Naive thymus-derived CD8-positive, alpha-beta T cell (primary cell): ENCODE data around the gene RBP2. TPM values are rescaled to one million over a fixed set of nuclear protein-coding genes. Genes with fewer than 3 reads are reported as not detected.
A peak's percentile ranks its signal among the peaks of the same experiment; 100 is the strongest.

Source experiments
- ATAC-seq, 2 donors: fragments of 150-1000 bp; cut with Tn5 transposase in 1 of 2; sonication (Bioruptor Pico), chemical (Tn5 transposase) in 1 of 2; 1 replicate in 1 of 2; 2 replicates in 1 of 2; pipeline ENCODE4 v1.10.0; 2021; ENCODE audit warnings: mild to moderate bottlenecking in 2 of 2, moderate library complexity in 2 of 2
- POLR2A ChIA-PET: fragments of 350-600 bp; sonication (Branson Sonifier 250); formaldehyde crosslinking; loops from one replicate; lab custom pipeline; 2021; ENCODE audit warnings: antibody characterized with exemption; lab: Charles Lee
- DNase-seq, 10 donors: peaks; one replicate each; pipeline versions ENCODE4 v3.0.0 to v3.0.0-alpha.2; 2020 to 2022
- H3K27ac Mint-ChIP-seq, 10 donors: one replicate each; pipeline ENCODE4 v1.8.0; 2020 to 2022; ENCODE audit warnings: mild to moderate bottlenecking in 10 of 10, mixed read lengths in 10 of 10, moderate library complexity in 4 of 10, inconsistent platforms in 1 of 10
- H3K27me3 Mint-ChIP-seq, 5 donors: one replicate each; pipeline ENCODE4 v1.8.0; 2021 to 2022; ENCODE audit warnings: mixed read lengths in 5 of 5
- H3K36me3 Mint-ChIP-seq, 3 donors: one replicate each; pipeline ENCODE4 v1.8.0; 2020 to 2022; ENCODE audit warnings: mixed read lengths in 3 of 3, mild to moderate bottlenecking in 2 of 3, inconsistent platforms in 1 of 3
- H3K4me1 Mint-ChIP-seq, 4 donors: one replicate each; pipeline ENCODE4 v1.8.0; 2021 to 2022; ENCODE audit warnings: mixed read lengths in 4 of 4
- H3K4me3 Mint-ChIP-seq, 10 donors: one replicate each; pipeline ENCODE4 v1.8.0; 2020 to 2022; ENCODE audit warnings: mild to moderate bottlenecking in 10 of 10, mixed read lengths in 10 of 10, moderate library complexity in 6 of 10, inconsistent platforms in 1 of 10
- H3K9me3 Mint-ChIP-seq, 9 donors: one replicate each; pipeline ENCODE4 v1.8.0; 2020 to 2022; ENCODE audit warnings: mixed read lengths in 9 of 9, mild to moderate bottlenecking in 3 of 9, inconsistent platforms in 1 of 9, moderate library complexity in 1 of 9
- polyA plus RNA-seq, 3 donors: library from polyadenylated mRNA; unstranded; fragments of 300-500 nt; fragmentation: Illumina TruSeq; gene quantifications; one replicate each; pipeline ENCODE4 v1.2.3, GENCODE V29; 2021
- total RNA-seq, 8 experiments: library from RNA in 2 of 8; stranded (reverse) in 2 of 8; gene quantifications; one replicate each; pipeline ENCODE4 v1.2.3 and lab custom pipeline; 2021 to 2026

Gene RBP2
- total and polyA plus RNA-seq, 5 experiments from 2014 or later: not detected

DNA sequence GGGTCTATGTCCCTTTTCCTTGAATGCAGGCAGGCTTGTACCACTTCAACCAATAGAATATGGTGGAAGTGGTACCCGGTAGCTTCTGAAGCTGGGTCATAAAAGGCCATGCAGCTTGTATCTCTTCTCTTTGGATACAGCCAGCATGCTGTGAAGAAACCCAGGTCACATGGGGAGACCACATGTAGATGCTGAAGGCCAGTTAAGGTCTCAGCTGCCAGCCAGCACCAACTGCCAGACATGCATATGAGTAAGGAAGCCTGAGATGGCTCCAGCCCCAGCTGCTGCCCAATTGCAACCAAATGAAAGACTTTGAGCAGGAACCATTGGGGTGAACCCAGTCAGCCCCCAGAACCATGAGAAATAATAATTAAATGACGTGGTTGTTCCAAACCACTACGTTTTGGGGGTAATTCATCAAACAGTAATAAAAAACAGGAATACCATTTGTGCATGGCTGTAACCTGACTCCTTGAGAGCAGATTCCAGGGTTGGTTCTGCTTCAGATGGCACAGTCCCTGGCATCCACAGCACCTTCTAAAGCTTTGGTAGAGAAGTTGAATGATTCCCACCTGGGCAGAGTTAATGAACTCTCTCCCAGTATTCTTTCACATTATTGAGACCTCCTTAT lies 3.8 kb downstream of the RBP2 start:
- POLR2A ChIA-PET: no interaction called here
- H3K4me3 Mint-ChIP-seq: no peak overlapping the region
- no peaks in the 10 kb centered on the region for H3K27me3 Mint-ChIP-seq
- DNase-seq (no peak), ATAC-seq (no peak)
- H3K27ac Mint-ChIP-seq: no peak overlapping the region
- H3K36me3 Mint-ChIP-seq: no peaks in the 10 kb centered on the region
- no peaks in the 10 kb centered on the region for H3K4me1 Mint-ChIP-seq
- H3K9me3 Mint-ChIP-seq: no peaks in the 10 kb centered on the region

- H3K4me1 Mint-ChIP-seq: no peaks in the 10 kb centered on the region
- no peak overlapping the region for H3K4me3 Mint-ChIP-seq
- H3K27ac Mint-ChIP-seq: no peak overlapping the region
- no peaks in the 10 kb centered on the region for H3K27me3 Mint-ChIP-seq
- H3K36me3 Mint-ChIP-seq: no peaks in the 10 kb centered on the region
- ATAC-seq: no peak
- POLR2A ChIA-PET: no interaction called here
- DNase-seq: no peak
- no peaks in the 10 kb centered on the region for H3K9me3 Mint-ChIP-seq
Measured at GRCh38 chr3:139470199-139470598, 6.1 kb downstream of the RBP2 start.

- no peaks in the 10 kb centered on the region for H3K9me3 Mint-ChIP-seq
- H3K27ac Mint-ChIP-seq: no peak overlapping the region
- DNase-seq (no peak), ATAC-seq (no peak)
- no peak overlapping the region for H3K4me3 Mint-ChIP-seq
- POLR2A ChIA-PET: no interaction called here
- no peaks in the 10 kb centered on the region for H3K36me3 Mint-ChIP-seq
- peaks cover 0 to 4% (median 0%) of the 10 kb centered on the region in 5 donors for H3K27me3 Mint-ChIP-seq
- H3K4me1 Mint-ChIP-seq: no peaks in the 10 kb centered on the region
Measured at GRCh38 chr3:139468399-139468798, 7.9 kb downstream of the RBP2 start.

GRCh38 chr3:139466360-139466759 lies 10.0 kb downstream of the RBP2 start:
- Mint-ChIP-seq H3K36me3 (peaks cover 0 to 2% (median 0%) of the 10 kb centered on the region in 3 donors), H3K9me3 (no peaks in the 10 kb centered on the region), H3K27me3 (peaks cover 0 to 4% (median 0%) of the 10 kb centered on the region in 5 donors), H3K27ac (no peak overlapping the region), H3K4me3 (no peak overlapping the region), H3K4me1 (no peaks in the 10 kb centered on the region)
- ATAC-seq (no peak), DNase-seq (no peak)
- POLR2A ChIA-PET: no interaction called here

DNA sequence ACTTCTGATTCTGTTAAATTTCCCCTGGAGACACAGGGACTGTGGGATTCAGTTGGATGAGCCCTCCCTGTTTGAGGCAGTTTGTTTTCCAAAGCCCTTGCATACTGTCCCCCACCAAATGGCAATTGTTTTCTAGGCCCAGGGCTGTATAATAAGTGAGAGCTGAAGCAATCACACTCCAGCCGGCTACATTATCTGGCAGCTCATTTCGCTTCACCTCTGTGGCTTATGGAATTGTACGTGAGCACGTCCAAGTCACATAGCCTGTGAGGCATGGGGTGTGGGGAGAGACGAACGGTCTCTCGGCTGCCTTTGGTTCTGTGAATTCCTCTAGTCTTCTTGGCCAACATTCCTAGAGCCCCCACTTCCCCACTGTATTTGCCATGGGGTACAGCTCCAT lies 10.7 kb downstream of the RBP2 start:
- H3K27me3 Mint-ChIP-seq: peaks cover 0 to 4% (median 0%) of the 10 kb centered on the region in 5 donors
- no peak overlapping the region for H3K4me3 Mint-ChIP-seq
- ATAC-seq (no peak), DNase-seq (no peak)
- H3K36me3 Mint-ChIP-seq: peaks cover 0 to 2% (median 0%) of the 10 kb centered on the region in 3 donors
- no peak overlapping the region for H3K27ac Mint-ChIP-seq
- POLR2A ChIA-PET: no interaction called here
- no peaks in the 10 kb centered on the region for H3K4me1 Mint-ChIP-seq
- H3K9me3 Mint-ChIP-seq: no peaks in the 10 kb centered on the region

GRCh38 chr3:139463466-139463865 lies 12.8 kb downstream of the RBP2 start:
- no peak overlapping the region for H3K27ac Mint-ChIP-seq
- peaks cover 0 to 4% (median 0%) of the 10 kb centered on the region in 5 donors for H3K27me3 Mint-ChIP-seq
- POLR2A ChIA-PET: no interaction called here
- no peaks in the 10 kb centered on the region for H3K4me1 Mint-ChIP-seq
- H3K4me3 Mint-ChIP-seq: no peak overlapping the region
- H3K9me3 Mint-ChIP-seq: no peaks in the 10 kb centered on the region
- DNase-seq (no peak), ATAC-seq (no peak)
- peaks cover 0 to 5% (median 3%) of the 10 kb centered on the region in 3 donors for H3K36me3 Mint-ChIP-seq

DNA sequence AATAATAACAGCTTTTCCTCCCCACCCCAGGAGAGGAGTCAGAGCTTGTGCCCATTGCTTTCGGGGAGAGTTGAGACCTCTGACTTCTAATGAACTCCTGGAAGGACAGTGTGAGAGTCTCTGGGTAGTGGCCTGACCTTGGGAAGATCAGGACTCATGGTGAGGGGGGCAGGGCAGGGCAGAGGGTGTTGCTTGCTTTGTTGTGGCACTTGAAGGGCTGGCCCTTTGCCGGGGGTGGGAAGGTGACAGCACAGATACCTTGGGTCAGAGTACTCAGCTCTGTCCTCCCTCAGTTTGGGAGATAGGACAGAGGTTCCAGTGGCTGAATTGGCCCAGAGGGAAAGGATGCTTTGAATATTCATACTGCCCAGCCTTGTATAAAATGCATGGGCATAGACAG lies 15.8 kb downstream of the RBP2 start:
- ATAC-seq (no peak), DNase-seq (no peak)
- H3K27ac Mint-ChIP-seq: peak overlapping the region in 2 of 10 donors; percentile 12 to 37
- H3K9me3 Mint-ChIP-seq: no peaks in the 10 kb centered on the region
- POLR2A ChIA-PET: no interaction called here
- H3K36me3 Mint-ChIP-seq: peaks cover 0 to 5% (median 3%) of the 10 kb centered on the region in 3 donors
- H3K4me3 Mint-ChIP-seq: no peak overlapping the region
- H3K27me3 Mint-ChIP-seq: peaks cover 0 to 4% (median 0%) of the 10 kb centered on the region in 5 donors
- H3K4me1 Mint-ChIP-seq: no peaks in the 10 kb centered on the region

DNA sequence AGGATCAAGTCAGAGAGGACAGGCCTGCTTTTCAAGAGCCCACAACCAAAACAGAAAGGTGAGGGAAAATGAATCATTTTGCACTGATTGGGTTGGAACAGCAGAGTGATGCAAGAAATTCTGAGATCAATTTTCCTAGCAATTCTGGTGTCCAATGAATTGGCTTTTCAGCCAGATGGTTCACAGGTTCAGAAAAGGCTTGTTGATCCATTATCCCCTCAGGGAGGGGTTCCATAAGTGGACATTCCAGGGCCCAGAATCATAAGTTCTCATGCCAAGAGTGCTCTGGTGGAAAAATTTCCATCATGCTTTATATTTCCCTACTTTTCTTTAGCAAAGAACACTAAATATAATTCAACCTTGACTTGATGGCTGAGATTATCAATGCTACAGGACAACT lies 16.2 kb downstream of the RBP2 start:
- H3K27ac Mint-ChIP-seq: no peak overlapping the region
- peaks cover 0 to 3% (median 0%) of the 10 kb centered on the region in 5 donors for H3K27me3 Mint-ChIP-seq
- no peak for ATAC-seq
- no peak overlapping the region for H3K4me3 Mint-ChIP-seq
- H3K4me1 Mint-ChIP-seq: no peaks in the 10 kb centered on the region
- POLR2A ChIA-PET: no interaction called here
- peaks cover 0 to 5% (median 3%) of the 10 kb centered on the region in 3 donors for H3K36me3 Mint-ChIP-seq
- DNase-seq: no peak
- H3K9me3 Mint-ChIP-seq: no peaks in the 10 kb centered on the region

- POLR2A ChIA-PET: no interaction called here
- H3K27ac Mint-ChIP-seq: no peak overlapping the region
- no peak for ATAC-seq
- H3K4me3 Mint-ChIP-seq: no peak overlapping the region
- no peak for DNase-seq
- H3K36me3 Mint-ChIP-seq: peaks cover 0 to 5% (median 3%) of the 10 kb centered on the region in 3 donors
- H3K4me1 Mint-ChIP-seq: no peaks in the 10 kb centered on the region
- H3K27me3 Mint-ChIP-seq: no peaks in the 10 kb centered on the region
- H3K9me3 Mint-ChIP-seq: no peaks in the 10 kb centered on the region
Measured at GRCh38 chr3:139458348-139458747, 18.0 kb downstream of the RBP2 start.

DNA sequence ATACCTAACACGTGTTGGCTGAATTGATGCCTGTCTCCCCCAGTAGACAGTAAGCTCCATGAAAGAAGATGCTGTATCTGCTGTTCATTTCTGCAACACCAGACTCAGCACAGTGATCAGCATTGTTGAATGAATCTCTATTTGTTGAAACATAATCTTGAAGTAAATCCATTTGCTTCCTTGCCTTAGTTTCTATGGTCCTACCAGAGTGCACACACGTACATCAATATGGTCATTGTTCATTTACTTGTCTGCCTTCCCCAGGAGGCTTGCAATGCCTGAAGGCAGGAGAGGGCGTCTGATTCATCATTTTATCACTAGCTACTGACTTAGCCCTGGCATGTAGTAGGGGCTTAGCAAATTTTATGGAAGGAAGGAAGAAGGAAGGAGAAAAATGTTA lies 19.2 kb downstream of the RBP2 start:
- Mint-ChIP-seq H3K4me1 (no peaks in the 10 kb centered on the region), H3K9me3 (no peaks in the 10 kb centered on the region), H3K4me3 (no peak overlapping the region), H3K27ac (no peak overlapping the region), H3K27me3 (no peaks in the 10 kb centered on the region), H3K36me3 (peaks cover 0 to 5% (median 3%) of the 10 kb centered on the region in 3 donors)
- ATAC-seq (no peak), DNase-seq (no peak)
- POLR2A ChIA-PET: no interaction called here

DNA sequence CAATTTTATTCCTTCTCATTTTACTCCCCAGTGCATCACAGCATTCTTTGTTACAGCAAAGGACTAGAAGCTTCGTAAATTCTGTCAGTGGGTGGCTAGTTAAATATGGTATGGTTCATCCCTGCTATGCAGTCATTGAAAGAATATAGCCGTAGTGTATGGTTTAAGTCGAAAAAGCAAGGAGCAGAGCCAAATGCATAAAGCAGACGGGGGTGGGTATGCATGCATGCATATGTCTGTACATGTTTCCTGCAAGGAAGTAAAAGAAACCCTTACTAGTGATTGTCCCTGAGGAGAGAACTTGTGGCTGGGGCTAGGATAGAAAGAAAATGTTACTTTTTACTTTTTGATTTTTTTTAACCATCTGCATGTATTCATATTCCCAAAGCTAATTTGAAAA lies 19.9 kb downstream of the RBP2 start:
- Mint-ChIP-seq H3K27me3 (no peaks in the 10 kb centered on the region), H3K4me1 (no peaks in the 10 kb centered on the region), H3K4me3 (no peak overlapping the region), H3K9me3 (no peaks in the 10 kb centered on the region), H3K27ac (no peak overlapping the region), H3K36me3 (peaks cover 0 to 3% (median 3%) of the 10 kb centered on the region in 3 donors)
- no peak for DNase-seq
- POLR2A ChIA-PET: no interaction called here
- ATAC-seq: no peak

- H3K27me3 Mint-ChIP-seq: no peaks in the 10 kb centered on the region
- POLR2A ChIA-PET: no interaction called here
- H3K36me3 Mint-ChIP-seq: peaks cover 0 to 3% (median 3%) of the 10 kb centered on the region in 3 donors
- no peaks in the 10 kb centered on the region for H3K9me3 Mint-ChIP-seq
- no peak overlapping the region for H3K4me3 Mint-ChIP-seq
- H3K4me1 Mint-ChIP-seq: no peaks in the 10 kb centered on the region
- no peak overlapping the region for H3K27ac Mint-ChIP-seq
- no peak for ATAC-seq
- DNase-seq: no peak
Measured at GRCh38 chr3:139455855-139456254, 20.5 kb downstream of the RBP2 start.

- H3K4me1 Mint-ChIP-seq: no peaks in the 10 kb centered on the region
- no peaks in the 10 kb centered on the region for H3K9me3 Mint-ChIP-seq
- no peak overlapping the region for H3K4me3 Mint-ChIP-seq
- H3K27ac Mint-ChIP-seq: no peak overlapping the region
- DNase-seq: no peak
- ATAC-seq: no peak
- POLR2A ChIA-PET: no interaction called here
- H3K27me3 Mint-ChIP-seq: no peaks in the 10 kb centered on the region
- peaks cover 0 to 3% (median 3%) of the 10 kb centered on the region in 3 donors for H3K36me3 Mint-ChIP-seq
Measured at GRCh38 chr3:139455206-139455605, 21.1 kb downstream of the RBP2 start.

DNA sequence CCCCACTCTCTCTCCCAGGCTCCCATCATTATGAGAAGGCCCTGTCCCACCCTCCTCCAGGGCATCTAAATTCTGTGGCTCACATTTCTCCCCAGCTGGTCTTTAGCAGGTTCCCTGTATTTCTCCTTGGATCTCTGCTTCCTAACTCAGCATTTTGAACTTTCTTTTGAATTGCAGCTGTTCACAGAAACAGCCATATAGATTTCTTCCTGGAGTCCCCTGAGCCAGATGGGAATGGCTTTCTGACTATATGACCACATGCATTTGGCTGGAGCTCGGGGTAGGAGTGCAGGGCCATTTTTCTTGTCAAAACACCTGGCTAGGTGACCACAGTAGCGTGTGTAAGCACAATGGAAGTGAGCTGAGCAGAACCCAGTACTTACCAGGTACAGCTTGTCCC lies 22.0 kb downstream of the RBP2 start:
- H3K36me3 Mint-ChIP-seq: peaks cover 0 to 3% (median 0%) of the 10 kb centered on the region in 3 donors
- H3K4me3 Mint-ChIP-seq: no peak overlapping the region
- H3K27me3 Mint-ChIP-seq: no peaks in the 10 kb centered on the region
- POLR2A ChIA-PET: no interaction called here
- H3K4me1 Mint-ChIP-seq: no peaks in the 10 kb centered on the region
- DNase-seq: no peak
- H3K27ac Mint-ChIP-seq: no peak overlapping the region
- no peaks in the 10 kb centered on the region for H3K9me3 Mint-ChIP-seq
- ATAC-seq: no peak
